Measurements from ENCODE around the gene KCNQ1.

GRCh38 chr11:2816523-2816922 is 371.7 kb downstream of the KCNQ1 start:
- TF ChIP-seq CTCF (IDR thresholded peaks at IDR 0.05) (no peak), POLR2AphosphoS5 (IDR thresholded peaks at IDR 0.05) (no peak)
